ENCODE results near the gene GRM8.
"Not testable (repeated sequence)": the region's sequence is repeated elsewhere in the genome, so short reads cannot be mapped to it uniquely, and the experiment has no call there.

The GRM8 gene

DNA sequence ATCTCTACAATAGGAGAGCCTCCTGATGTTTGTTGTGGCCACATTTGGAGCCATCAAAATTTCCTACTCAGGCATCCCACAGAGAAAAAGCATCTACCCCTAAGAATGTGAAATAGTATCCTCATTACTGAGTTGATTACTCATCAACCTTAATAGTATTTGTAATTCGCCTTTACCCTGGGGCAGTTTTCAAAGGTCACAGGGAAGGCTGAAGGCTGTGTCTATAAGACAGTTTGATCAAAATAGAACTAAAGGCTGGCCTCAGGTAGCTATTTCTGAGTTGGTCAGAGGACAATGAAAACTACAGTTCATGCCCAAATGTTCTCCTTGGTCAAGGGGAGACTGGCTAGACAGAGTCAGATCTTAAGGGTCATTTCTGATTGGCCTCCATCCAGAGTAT is 370.0 kb downstream of the GRM8 start:
- DNase-seq (ENCODE audit: extremely low read depth, low read depth): not testable (repeated sequence)

DNA sequence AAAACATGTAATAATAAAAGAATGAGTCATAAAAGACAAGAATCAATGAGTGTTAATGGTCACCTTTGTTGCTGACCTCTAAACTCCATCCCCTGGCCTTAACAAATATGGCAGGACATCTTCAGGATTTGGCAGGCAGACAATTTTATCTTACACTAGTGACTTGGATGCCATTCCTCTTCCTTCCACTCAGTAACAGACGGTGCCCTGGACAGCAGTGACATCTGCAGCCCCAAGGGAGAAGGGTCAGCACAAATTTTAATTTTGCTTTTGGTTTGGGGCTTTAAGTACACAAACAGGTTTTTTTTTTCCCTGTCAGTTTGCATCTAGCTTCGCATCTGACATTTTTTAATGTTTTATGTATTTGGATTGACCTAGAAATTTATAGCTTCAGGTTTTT is 370.8 kb downstream of the GRM8 start:
- not testable (repeated sequence) for DNase-seq (ENCODE audit: extremely low read depth, low read depth)

DNA sequence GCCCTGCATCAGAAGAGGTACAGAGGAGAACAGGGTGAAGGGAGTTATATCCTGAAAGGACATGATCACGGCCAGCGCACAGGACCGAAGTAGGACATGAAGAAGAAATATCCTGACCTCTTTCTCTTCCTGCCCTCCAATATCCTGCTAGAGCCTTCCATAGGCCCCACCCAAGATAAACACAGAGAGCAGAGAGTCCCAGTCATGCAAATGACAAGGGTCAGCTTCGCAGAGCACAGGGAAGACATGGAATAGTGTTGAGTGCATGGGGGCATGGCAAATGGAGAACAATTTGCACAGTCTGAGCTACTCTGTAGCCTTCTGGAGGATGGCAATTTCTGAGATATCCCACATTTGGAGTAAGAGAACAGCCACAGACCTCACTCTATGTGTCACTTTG is 371.4 kb downstream of the GRM8 start:
- DNase-seq (ENCODE audit: extremely low read depth, low read depth): no peak
- TF ChIP-seq, protein P1, sequence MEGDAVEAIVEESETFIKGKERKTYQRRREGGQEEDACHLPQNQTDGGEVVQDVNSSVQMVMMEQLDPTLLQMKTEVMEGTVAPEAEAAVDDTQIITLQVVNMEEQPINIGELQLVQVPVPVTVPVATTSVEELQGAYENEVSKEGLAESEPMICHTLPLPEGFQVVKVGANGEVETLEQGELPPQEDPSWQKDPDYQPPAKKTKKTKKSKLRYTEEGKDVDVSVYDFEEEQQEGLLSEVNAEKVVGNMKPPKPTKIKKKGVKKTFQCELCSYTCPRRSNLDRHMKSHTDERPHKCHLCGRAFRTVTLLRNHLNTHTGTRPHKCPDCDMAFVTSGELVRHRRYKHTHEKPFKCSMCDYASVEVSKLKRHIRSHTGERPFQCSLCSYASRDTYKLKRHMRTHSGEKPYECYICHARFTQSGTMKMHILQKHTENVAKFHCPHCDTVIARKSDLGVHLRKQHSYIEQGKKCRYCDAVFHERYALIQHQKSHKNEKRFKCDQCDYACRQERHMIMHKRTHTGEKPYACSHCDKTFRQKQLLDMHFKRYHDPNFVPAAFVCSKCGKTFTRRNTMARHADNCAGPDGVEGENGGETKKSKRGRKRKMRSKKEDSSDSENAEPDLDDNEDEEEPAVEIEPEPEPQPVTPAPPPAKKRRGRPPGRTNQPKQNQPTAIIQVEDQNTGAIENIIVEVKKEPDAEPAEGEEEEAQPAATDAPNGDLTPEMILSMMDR (IDR thresholded peaks at IDR 0.05; ENCODE audit: low read depth, low read length): no peak

DNA sequence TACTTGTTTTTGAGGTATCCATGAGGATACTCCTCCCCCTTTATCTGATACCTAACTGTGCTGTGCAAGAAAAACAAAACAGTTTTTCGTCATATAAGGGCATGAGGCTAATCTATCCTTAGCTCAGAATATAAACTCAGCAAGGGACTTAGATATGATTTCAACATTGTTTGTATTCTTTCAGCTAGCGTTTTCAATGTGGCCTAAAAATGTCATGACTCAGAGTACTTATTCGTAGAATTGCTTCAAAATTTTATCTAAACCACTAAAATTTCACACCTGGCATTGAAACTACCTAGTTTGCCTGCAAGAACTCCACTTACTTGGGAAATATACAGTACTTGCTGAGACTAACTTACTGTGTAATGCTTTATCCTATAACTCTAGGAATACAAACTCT is 376.2 kb downstream of the GRM8 start:
- not testable (repeated sequence) for DNase-seq (ENCODE audit: extremely low read depth, low read depth)

DNA sequence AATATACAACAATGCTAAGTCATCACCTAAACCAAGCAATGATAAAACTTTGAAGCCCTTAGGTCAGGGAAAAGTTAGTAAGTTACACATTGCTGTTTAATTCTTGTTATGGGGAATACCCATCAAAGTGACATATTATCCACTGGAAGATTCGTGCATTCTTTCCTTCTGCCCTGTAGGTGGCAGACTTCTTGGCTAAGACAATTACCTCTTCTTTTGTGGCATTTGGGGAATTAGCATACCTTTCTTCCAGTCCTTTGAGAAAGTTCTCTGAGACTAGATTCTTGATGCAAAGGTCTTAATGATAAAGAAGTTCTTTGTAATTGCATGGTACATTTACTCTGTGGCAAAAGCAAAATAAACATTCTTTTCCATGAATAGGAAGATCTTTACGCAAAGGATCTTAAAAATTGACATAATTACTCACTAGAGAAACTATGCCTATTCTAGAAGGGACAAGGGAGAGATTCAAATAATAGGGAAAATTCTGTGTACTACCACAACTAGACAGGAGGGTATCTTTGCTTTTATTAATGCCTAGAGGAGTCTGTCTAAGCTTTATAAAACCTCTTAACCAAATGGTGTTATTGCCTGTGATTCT is 395.9 kb downstream of the GRM8 start:
- TF ChIP-seq, protein P1 (IDR thresholded peaks at IDR 0.05; ENCODE audit: low read depth, low read length): no peak
- no peak for DNase-seq (ENCODE audit: extremely low read depth, low read depth)

DNA sequence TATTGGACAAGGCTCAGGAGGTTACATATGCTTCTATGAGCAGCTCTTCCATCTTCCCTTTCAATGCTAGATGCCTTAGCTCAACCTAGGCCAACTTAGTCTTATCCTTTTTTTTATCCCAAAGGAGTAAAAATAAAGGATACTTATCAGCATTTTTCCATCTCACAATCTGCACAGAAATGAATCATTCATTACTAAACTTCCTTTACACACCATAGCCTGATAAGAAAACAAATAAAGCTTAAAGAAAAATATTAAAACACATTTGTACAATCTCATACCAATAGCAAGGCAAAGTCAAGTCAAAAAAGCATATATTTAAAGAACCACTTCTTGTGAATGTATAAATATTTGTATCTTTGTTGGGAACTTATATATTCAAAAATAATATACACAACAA is 407.4 kb downstream of the GRM8 start:
- DNase-seq (ENCODE audit: extremely low read depth, low read depth): no peak

DNA sequence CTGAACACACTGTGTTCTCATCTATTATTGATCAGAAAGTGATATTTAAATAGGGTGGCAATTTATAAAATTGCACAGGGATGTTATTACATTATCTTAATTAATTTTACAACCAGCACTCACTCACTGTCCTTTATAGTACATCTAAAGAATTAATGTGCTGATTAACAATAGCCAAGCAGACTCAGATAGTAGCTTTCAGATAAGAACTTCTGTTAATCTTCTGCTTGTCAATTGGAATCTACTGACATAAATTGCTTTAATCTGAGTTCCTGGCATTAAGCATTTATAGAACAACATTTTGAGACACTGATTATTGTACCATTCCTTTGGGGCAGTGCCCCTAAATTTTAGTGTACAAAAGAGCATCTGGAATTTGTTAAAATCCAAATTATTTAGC is 408.9 kb downstream of the GRM8 start:
- TF ChIP-seq, protein P1 (IDR thresholded peaks at IDR 0.05; ENCODE audit: low read depth, low read length): no peak
- DNase-seq (ENCODE audit: extremely low read depth, low read depth): no peak

More for the DNA sequence above, 407.4 kb downstream of the GRM8 start:
- TF ChIP-seq, protein P1 (IDR thresholded peaks at IDR 0.05; ENCODE audit: low read depth, low read length): no peak

DNA sequence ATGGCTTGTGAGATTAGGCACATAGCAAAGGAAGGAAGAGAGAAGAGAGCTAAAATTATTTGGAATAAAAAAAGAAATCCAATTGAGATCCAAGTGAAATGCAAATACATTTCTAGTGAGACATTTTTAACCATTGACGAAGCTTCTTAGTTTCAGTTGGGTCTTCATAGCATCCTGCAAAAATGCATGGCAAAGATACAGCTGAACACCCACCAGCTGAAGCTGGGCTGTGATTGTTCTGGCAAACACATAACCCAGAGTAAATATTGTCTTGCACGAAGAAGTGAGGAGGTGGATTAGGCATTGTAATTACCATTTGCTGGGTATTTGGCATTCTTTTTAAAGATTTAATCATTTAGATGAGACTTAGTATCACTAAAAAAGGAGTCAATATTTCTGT is 409.4 kb downstream of the GRM8 start:
- DNase-seq (ENCODE audit: extremely low read depth, low read depth): no peak
- TF ChIP-seq, protein P1 (IDR thresholded peaks at IDR 0.05; ENCODE audit: low read depth, low read length): no peak

DNA sequence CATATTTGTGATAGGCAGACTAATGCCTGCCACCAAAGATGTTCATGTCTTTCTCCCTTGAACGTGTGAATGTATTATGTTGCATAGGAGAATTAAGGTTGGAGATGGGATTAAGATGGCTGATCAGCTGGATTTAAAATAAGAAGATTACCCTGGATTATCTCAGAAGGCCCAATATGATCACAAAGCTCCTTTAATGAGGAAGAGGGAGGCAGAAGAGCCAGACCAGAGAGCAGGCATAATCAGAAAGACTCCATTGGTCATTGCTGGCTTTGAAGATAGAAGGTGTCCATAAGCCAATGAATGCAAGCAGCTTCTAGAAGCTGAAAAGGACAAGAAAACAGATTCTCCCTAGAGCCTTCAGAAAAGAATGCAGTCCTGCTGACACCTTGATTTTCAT is 410.3 kb downstream of the GRM8 start:
- TF ChIP-seq, protein P1 (IDR thresholded peaks at IDR 0.05; ENCODE audit: low read depth, low read length): no peak
- DNase-seq (ENCODE audit: extremely low read depth, low read depth): no peak
